A549 (cell line): ENCODE data around the gene SH2D4B. TPM values are rescaled to one million over a fixed set of nuclear protein-coding genes. Genes with fewer than 3 reads are reported as not detected.

Experiments
- ATAC-seq, 2 experiments: fragments of 200-7000 bp in 1 of 2; fragments of >200 bp in 1 of 2; cut with Nextera tagmentation in 1 of 2; cut with Tn5 transposase in 1 of 2; 3 replicates each; pipeline versions ENCODE4 v1.8.0 to v1.9.1; 2018 to 2020; ENCODE audit warnings: mild to moderate bottlenecking in 1 of 2, moderate library complexity in 1 of 2
- CTCF ChIA-PET: fragments of 300-600 bp; sonication (Branson Sonifier 250); formaldehyde crosslinking; extraction: SDS; loops from one replicate; lab custom pipeline; 2021; ENCODE audit warnings: antibody characterized with exemption, inconsistent platforms; lab: Yijun Ruan, JAX
- POLR2A ChIA-PET: fragments of 350-600 bp; formaldehyde crosslinking; extraction: SDS; loops from one replicate; lab custom pipeline; 2021; ENCODE audit warnings: antibody characterized with exemption, inconsistent platforms; lab: Yijun Ruan, JAX
- DNase-seq, 2 experiments: peaks; one replicate each; pipeline versions ENCODE4 v3.0.0 to v3.0.0-alpha.2; 2011 to 2016; ENCODE audit warnings: low read depth in 1 of 2, low spot score in 1 of 2
- FAIRE-seq: peaks from 2 replicates; lab custom pipeline; 2011; peaks lifted over from hg19 to GRCh38; lab: Jason Lieb, UNC
- H3K27ac ChIP-seq, 2 experiments: fragments of >200 bp; sonication (Bioruptor Twin); formaldehyde crosslinking; 3 replicates each; pipeline ENCODE4 v1.5.1; 2016 to 2017
- H3K4me1 ChIP-seq: fragments of >200 bp; sonication (Bioruptor Twin); formaldehyde crosslinking; 3 replicates; pipeline ENCODE4 v1.6.1; 2016
- H3K4me2 ChIP-seq: fragments of >200 bp; sonication (Bioruptor Twin); formaldehyde crosslinking; 3 replicates; pipeline ENCODE4 v1.6.1; 2016
- H3K4me3 ChIP-seq: fragments of >200 bp; sonication (Bioruptor Twin); formaldehyde crosslinking; 3 replicates; pipeline ENCODE4 v1.5.1; 2016
- H3K9me3 ChIP-seq: fragments of >200 bp; sonication (Bioruptor Twin); formaldehyde crosslinking; 3 replicates; pipeline ENCODE4 v1.6.1; 2016
- BCL3 ChIP-seq: fragments of >200 bp; sonication (Bioruptor Twin); formaldehyde crosslinking; IDR thresholded peaks from 3 replicates; pipeline ENCODE4 v1.6.1; 2016
- CHD4 ChIP-seq: fragments of 200-600 bp; sonication (generic); IDR thresholded peaks from 2 replicates; pipeline ENCODE4 v1.6.1; 2016; ENCODE audit warnings: antibody characterized with exemption, mild to moderate bottlenecking, borderline replicate concordance
- E2F6 ChIP-seq: IDR thresholded peaks from 2 replicates; pipeline ENCODE4 v1.6.1; 2012; ENCODE audit warnings: low read depth, borderline replicate concordance
- ELK1 ChIP-seq: fragments of 150-350 bp; IDR thresholded peaks from 2 replicates; pipeline ENCODE4 v1.6.1; 2014; ENCODE audit warnings: low read depth, mild to moderate bottlenecking, low read length
- FOXS1 ChIP-seq: fragments of 250-450 bp; sonication (Bioruptor Pico); IDR thresholded peaks from 2 replicates; pipeline ENCODE4 v1.5.0; 2020; ENCODE audit warnings: mild to moderate bottlenecking, moderate library complexity
- HDAC2 ChIP-seq: fragments of 200-600 bp; sonication (generic); IDR thresholded peaks from 2 replicates; pipeline ENCODE4 v1.6.1; 2016
- HES2 ChIP-seq: fragments of >200 bp; sonication (Bioruptor Twin); formaldehyde crosslinking; IDR thresholded peaks from 2 replicates; pipeline ENCODE4 v1.6.1; 2016
- HEYL ChIP-seq: fragments of 250-450 bp; sonication (Bioruptor Pico); IDR thresholded peaks from 2 replicates; pipeline ENCODE4 v1.8.0; 2021; ENCODE audit warnings: mild to moderate bottlenecking, moderate library complexity
- HOXB13 ChIP-seq: fragments of 250-450 bp; sonication (Bioruptor Pico); IDR thresholded peaks from 2 replicates; pipeline ENCODE4 v1.5.0; 2020; ENCODE audit warnings: low read depth, mild to moderate bottlenecking, moderate library complexity
- JUN ChIP-seq, 2 experiments: fragments of >200 bp; sonication (Bioruptor Twin); formaldehyde crosslinking; IDR thresholded peaks; 2 replicates in 1 of 2; 3 replicates in 1 of 2; pipeline ENCODE4 v1.6.1; 2016 to 2017
- KDM1A ChIP-seq: fragments of 200-600 bp; sonication (generic); IDR thresholded peaks from 2 replicates; pipeline ENCODE4 v1.6.1; 2016; ENCODE audit warnings: low read depth, mild to moderate bottlenecking
- MAZ ChIP-seq: fragments of 150-350 bp; IDR thresholded peaks from 2 replicates; pipeline ENCODE4 v1.6.1; 2014; ENCODE audit warnings: antibody characterized with exemption, low read depth, low read length, borderline replicate concordance
- NR3C1 ChIP-seq: fragments of >200 bp; sonication (Bioruptor Twin); formaldehyde crosslinking; IDR thresholded peaks from 3 replicates; pipeline ENCODE4 v1.6.1; 2017
- POLR2A ChIP-seq: IDR thresholded peaks from 2 replicates; pipeline ENCODE4 v1.6.1; 2012; ENCODE audit warnings: mild to moderate bottlenecking, low read length
- POLR2AphosphoS2 ChIP-seq: conservative IDR thresholded peaks from 2 replicates; pipeline ENCODE4 v1.6.1; 2012; ENCODE audit warnings: low read length, improper control_type of control experiment, inconsistent platforms
- REST ChIP-seq: fragments of 200-600 bp; sonication (generic); IDR thresholded peaks from 2 replicates; pipeline ENCODE4 v1.6.1; 2016; ENCODE audit warnings: antibody characterized with exemption, mild to moderate bottlenecking, moderate library complexity
- RFX5 ChIP-seq: fragments of 450-650 bp; IDR thresholded peaks from 2 replicates; pipeline ENCODE4 v1.7.1; 2014; ENCODE audit warnings: antibody characterized with exemption, mild to moderate bottlenecking, moderate library complexity
- SREBF2 ChIP-seq: fragments of 450-650 bp; IDR thresholded peaks from 2 replicates; pipeline ENCODE4 v1.6.1; 2014; ENCODE audit warnings: mild to moderate bottlenecking, moderate library complexity
- USF2 ChIP-seq: fragments of 450-650 bp; IDR thresholded peaks from 2 replicates; pipeline ENCODE4 v1.6.1; 2014; ENCODE audit warnings: antibody characterized with exemption
- ZC3H11A ChIP-seq: fragments of 450-650 bp; IDR thresholded peaks from 2 replicates; pipeline ENCODE4 v1.6.1; 2014; ENCODE audit warnings: antibody characterized with exemption, mild to moderate bottlenecking
- WGBS: methylation state at CpG from one replicate; pipeline ENCODE4 v1.1.6; 2017; ENCODE audit errors: missing lambda C conversion rate; 5-methylcytosine and 5-hydroxymethylcytosine counted together
- polyA plus RNA-seq, 4 experiments: library from polyadenylated mRNA; depleted of rRNA in 3 of 4; stranded (reverse); fragments of >200 nt; fragmentation: RNase III in 1 of 4; extraction: RNeasy Plus Mini Kit Qiagen cat#74134 plus additional on column Dnase treatment in 1 of 4; gene quantifications; 2 replicates in 3 of 4; 3 replicates in 1 of 4; pipeline ENCODE4 v1.2.3, GENCODE V29; 2011 to 2017

The SH2D4B gene
- polyA plus RNA-seq, 2 of the 4 experiments (the other 2 are of a cell fraction): 0.01 to 0.12 TPM

GRCh38 chr10:80580638-80581468 is 43.2 kb downstream of the SH2D4B start:
- no peak for DNase-seq
- TF ChIP-seq RFX5: no peak
- TF ChIP-seq CHD4: no peak
- no peak for TF ChIP-seq ELK1
- no peak for TF ChIP-seq HOXB13 (CRISPR knock-in tag)
- TF ChIP-seq POLR2A: no peak
- no peak for TF ChIP-seq SREBF2
- no peak for TF ChIP-seq BCL3
- TF ChIP-seq KDM1A: no peak
- TF ChIP-seq JUN (IDR thresholded peaks at IDR 0.05): no peak
- no peak for TF ChIP-seq USF2
- no peak for TF ChIP-seq POLR2AphosphoS2
- TF ChIP-seq HEYL (CRISPR knock-in tag): no peak
- no peak for TF ChIP-seq ZC3H11A
- TF ChIP-seq FOXS1: no peak
- no peak for TF ChIP-seq MAZ
- TF ChIP-seq HDAC2: no peak
- TF ChIP-seq, all 56 proteins: peak for 0
- Histone ChIP-seq H3K27ac (no peak overlapping the region), H3K4me3 (no peak overlapping the region), H3K4me1 (no peaks in the 10 kb centered on the region), H3K9me3 (peaks cover 5% of the 10 kb centered on the region; the same call in 1 of the 3 replicates), H3K4me2 (no peak overlapping the region)
- FAIRE-seq (no peak), ATAC-seq (no peak)
- 76% methylated on average over 7 of the region's 7 CpGs for WGBS
- ChIA-PET POLR2A (no interaction called here), CTCF (no interaction called here)

GRCh38 chr10:80581469-80581835 is 43.8 kb downstream of the SH2D4B start:
- FAIRE-seq: no peak
- Histone ChIP-seq H3K4me3 (no peak overlapping the region), H3K27ac (no peak overlapping the region), H3K9me3 (peaks cover 5% of the 10 kb centered on the region; the same call in 1 of the 3 replicates)
- CTCF ChIA-PET: no interaction called here
- TF ChIP-seq E2F6: no peak
- TF ChIP-seq, all 56 proteins: peak for 0
- Histone ChIP-seq H3K4me2 (no peak overlapping the region), H3K4me1 (no peaks in the 10 kb centered on the region)
- DNase-seq (no peak), ATAC-seq (no peak)
- 64% methylated on average over 5 of the region's 5 CpGs for WGBS
- POLR2A ChIA-PET: no interaction called here

- Histone ChIP-seq H3K4me3 (no peak overlapping the region), H3K27ac (no peak overlapping the region)
- ChIA-PET CTCF (interaction anchor here (1.0 kb wide), 1 partner anchor 202 kb away, joined by 3 read pairs; no protein-coding TSS in a partner anchor), POLR2A (no interaction called here)
- 56% methylated on average over 2 of the region's 3 CpGs for WGBS
- TF ChIP-seq NR3C1 (no peak), KDM1A (no peak), HEYL (CRISPR knock-in tag) (no peak), HDAC2 (no peak), REST (no peak), HES2 (no peak)
- TF ChIP-seq, all 56 proteins: peak for 0
- Histone ChIP-seq H3K4me1 (no peaks in the 10 kb centered on the region), H3K9me3 (no peaks in the 10 kb centered on the region), H3K4me2 (no peak overlapping the region)
- ATAC-seq (no peak), DNase-seq (no peak), FAIRE-seq (no peak)
Observed at GRCh38 chr10:80582286-80582960, 44.7 kb downstream of the SH2D4B start.
